ENCODE results near the gene KLHDC10. TPM values are rescaled to one million over a fixed set of nuclear protein-coding genes. Genes with fewer than 3 reads are reported as not detected.

The KLHDC10 gene
- polyA plus RNA-seq, 1 experiment: 29.7 TPM

GRCh38 chr7:130087364-130087763, 17.0 kb downstream of the KLHDC10 start:
- POLR2A ChIA-PET: no interaction called here
- Histone ChIP-seq H3K27ac (ENCODE audit: low read depth, low read length) (no peak overlapping the region), H3K9me3 (ENCODE audit: control insufficient read depth, insufficient read depth, low read length) (no peaks in the 10 kb centered on the region; the same call in 1 of the 2 replicates), H3K4me3 (ENCODE audit: low read depth, low read length) (no peak overlapping the region), H3K27me3 (ENCODE audit: control insufficient read depth, insufficient read depth, low read length) (no peaks in the 10 kb centered on the region)
- CTCF ChIA-PET: interaction anchor here (2.1 kb wide), 1 partner anchor 15 kb away, joined by 10 read pairs; no protein-coding TSS in a partner anchor
- TF ChIP-seq CTCF (IDR thresholded peaks at IDR 0.05; ENCODE audit: low read depth, low read length): no peak
- no peak for DNase-seq (ENCODE audit: low read depth, low spot score)

DNA sequence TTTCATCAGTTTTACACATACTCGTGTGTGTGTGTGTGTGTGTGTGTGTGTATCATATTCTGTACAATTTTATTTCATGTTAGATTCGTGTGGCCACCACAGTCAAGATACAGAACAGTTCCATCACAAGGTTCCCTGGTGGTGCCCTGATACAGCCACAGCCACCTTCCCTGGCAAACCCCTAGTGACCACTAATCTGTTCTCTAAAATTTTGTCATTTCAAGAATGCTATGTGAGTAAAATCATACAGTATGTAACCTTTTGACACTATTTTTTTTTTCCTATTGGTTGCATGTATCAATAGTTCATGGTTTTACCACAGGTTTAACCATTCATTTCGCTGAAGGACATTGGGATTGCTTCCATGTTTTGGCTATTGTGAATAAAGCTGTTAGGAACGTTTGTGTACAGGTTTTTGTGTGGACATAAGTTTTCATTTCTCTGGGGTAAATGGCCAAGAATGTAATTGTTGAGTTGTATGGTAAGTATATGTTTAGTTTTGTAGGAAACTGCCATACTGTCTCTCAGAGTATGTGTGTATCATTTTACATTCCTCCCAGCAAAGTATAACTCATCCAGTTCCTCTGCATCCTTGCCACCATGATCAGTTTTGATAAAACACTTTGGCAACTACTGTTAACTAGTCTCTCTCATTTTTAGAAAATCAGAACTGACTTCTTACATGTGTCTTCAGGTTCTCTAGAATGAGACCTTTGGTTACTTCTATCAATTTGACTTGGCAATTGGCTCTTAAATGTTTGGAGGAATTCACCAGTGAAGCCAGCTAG, 20.6 kb downstream of the KLHDC10 start:
- no peak for DNase-seq (ENCODE audit: low read depth, low spot score)

DNA sequence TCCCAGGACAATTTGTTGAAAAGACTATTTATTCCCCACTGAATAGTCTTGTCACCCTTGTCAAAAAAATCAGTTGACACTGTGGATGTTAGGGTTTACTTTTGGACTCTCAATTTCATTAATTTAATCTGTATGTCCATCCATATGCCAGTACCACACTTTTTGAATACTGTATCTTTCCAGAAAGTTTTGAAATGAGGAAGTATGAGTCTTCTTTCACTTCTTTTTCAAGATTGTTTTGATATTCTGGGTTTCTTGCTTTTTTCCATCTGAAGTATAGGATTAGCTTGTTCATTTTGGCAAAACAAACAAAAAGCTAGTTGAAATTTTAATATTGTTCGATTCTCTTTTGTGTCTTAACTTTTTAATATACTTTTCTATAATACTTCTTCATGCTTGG, 21.7 kb downstream of the KLHDC10 start:
- Histone ChIP-seq H3K4me3 (ENCODE audit: low read depth, low read length) (no peak overlapping the region), H3K27me3 (ENCODE audit: control insufficient read depth, insufficient read depth, low read length) (no peaks in the 10 kb centered on the region), H3K27ac (ENCODE audit: low read depth, low read length) (no peak overlapping the region), H3K9me3 (ENCODE audit: control insufficient read depth, insufficient read depth, low read length) (no peaks in the 10 kb centered on the region)
- TF ChIP-seq CTCF (IDR thresholded peaks at IDR 0.05; ENCODE audit: low read depth, low read length): no peak
- ChIA-PET POLR2A (no interaction called here), CTCF (no interaction called here)
- no peak for DNase-seq (ENCODE audit: low read depth, low spot score)

More for the DNA sequence above, 20.6 kb downstream of the KLHDC10 start:
- ChIA-PET CTCF (interaction anchor here (0.6 kb wide), 1 partner anchor 318 kb away, joined by 3 read pairs; no protein-coding TSS in a partner anchor), POLR2A (no interaction called here)
- Histone ChIP-seq H3K27ac (ENCODE audit: low read depth, low read length) (no peak overlapping the region), H3K4me3 (ENCODE audit: low read depth, low read length) (no peak overlapping the region), H3K9me3 (ENCODE audit: control insufficient read depth, insufficient read depth, low read length) (no peaks in the 10 kb centered on the region), H3K27me3 (ENCODE audit: control insufficient read depth, insufficient read depth, low read length) (no peaks in the 10 kb centered on the region)
- TF ChIP-seq CTCF (IDR thresholded peaks at IDR 0.05; ENCODE audit: low read depth, low read length): no peak

- TF ChIP-seq CTCF (IDR thresholded peaks at IDR 0.05; ENCODE audit: low read depth, low read length): no peak
- CTCF ChIA-PET: interaction anchor here (1.0 kb wide), 1 partner anchor 20 kb away, joined by 3 read pairs; no protein-coding TSS in a partner anchor
- Histone ChIP-seq H3K4me3 (ENCODE audit: low read depth, low read length) (no peak overlapping the region), H3K9me3 (ENCODE audit: control insufficient read depth, insufficient read depth, low read length) (no peaks in the 10 kb centered on the region), H3K27ac (ENCODE audit: low read depth, low read length) (no peak overlapping the region), H3K27me3 (ENCODE audit: control insufficient read depth, insufficient read depth, low read length) (no peaks in the 10 kb centered on the region)
- POLR2A ChIA-PET: no interaction called here
- no peak for DNase-seq (ENCODE audit: low read depth, low spot score)
Observed at GRCh38 chr7:130092598-130092997, 22.3 kb downstream of the KLHDC10 start.

GRCh38 chr7:130095812-130096211, 25.5 kb downstream of the KLHDC10 start:
- no peak overlapping the region for H3K27ac ChIP-seq (ENCODE audit: low read depth, low read length)
- POLR2A ChIA-PET: interaction anchor here (0.9 kb wide), 1 partner anchor 749 kb away, joined by 3 read pairs; no protein-coding TSS in a partner anchor

More at GRCh38 chr7:130095812-130096211, 25.5 kb downstream of the KLHDC10 start:
- Histone ChIP-seq H3K9me3 (ENCODE audit: control insufficient read depth, insufficient read depth, low read length) (no peaks in the 10 kb centered on the region), H3K4me3 (ENCODE audit: low read depth, low read length) (no peak overlapping the region), H3K27me3 (ENCODE audit: control insufficient read depth, insufficient read depth, low read length) (no peaks in the 10 kb centered on the region)
- TF ChIP-seq CTCF (IDR thresholded peaks at IDR 0.05; ENCODE audit: low read depth, low read length): no peak
- CTCF ChIA-PET: interaction anchor here (0.7 to 2.2 kb wide), 12 partner anchors 10 to 737 kb away, joined by 3 to 17 read pairs (median 4); no protein-coding TSS in a partner anchor
- peak; percentile 32 for DNase-seq (ENCODE audit: low read depth, low spot score)
